A673 (cell line): ENCODE measurements around the gene FBXO38. TPM values are rescaled to one million over a fixed set of nuclear protein-coding genes. Genes with fewer than 3 reads are reported as not detected.

Experiments used
- BruUV-seq: library from RNA; stranded (reverse); fragments of 400-500 nt; replicated peaks from 2 replicates; lab custom pipeline; 2021; lab: Mats Ljungman, UMichigan
- CTCF ChIA-PET: fragments of 300-600 bp; sonication (Branson Sonifier 250); formaldehyde crosslinking; loops from one replicate; lab custom pipeline; 2022; ENCODE audit warnings: antibody characterized with exemption; lab: Charles Lee
- POLR2A ChIA-PET: fragments of 300-600 bp; sonication (Branson Sonifier 250); formaldehyde crosslinking; loops from one replicate; lab custom pipeline; 2022; ENCODE audit warnings: antibody characterized with exemption; ENCODE audit not compliant: low non-redundant PET; lab: Charles Lee
- DNase-seq: peaks from one replicate; pipeline ENCODE4 v3.0.0-alpha.2; 2015; ENCODE audit warnings: low spot score
- H3K27ac ChIP-seq: fragments of 200-600 bp; sonication (generic); 2 replicates; pipeline ENCODE4 v1.5.1; 2016; ENCODE audit warnings: mixed run types, low read depth, mild to moderate bottlenecking, mixed read lengths, antibody characterized with exemption, low read length; ENCODE audit not compliant: poor library complexity, severe bottlenecking
- H3K27me3 ChIP-seq: fragments of 200-600 bp; sonication (generic); replicated peaks from 2 replicates; pipeline ENCODE4 v1.6.1; 2017; ENCODE audit warnings: mixed run types, low read depth, mild to moderate bottlenecking, mixed read lengths, antibody characterized with exemption, low read length; ENCODE audit not compliant: insufficient read depth, poor library complexity
- H3K36me3 ChIP-seq: fragments of 200-600 bp; sonication (generic); 2 replicates; pipeline ENCODE4 v1.6.1; 2016; ENCODE audit warnings: mixed run types, mild to moderate bottlenecking, mixed read lengths, antibody characterized with exemption, low read length; ENCODE audit not compliant: insufficient read depth, poor library complexity, severe bottlenecking
- H3K4me1 ChIP-seq: fragments of 200-600 bp; sonication (generic); 2 replicates; pipeline ENCODE4 v1.6.1; 2017; ENCODE audit warnings: mixed run types, mild to moderate bottlenecking, mixed read lengths, antibody characterized with exemption, low read length; ENCODE audit not compliant: insufficient read depth, poor library complexity, severe bottlenecking
- H3K4me3 ChIP-seq: fragments of 200-600 bp; sonication (generic); 2 replicates; pipeline ENCODE4 v1.5.1; 2016; ENCODE audit warnings: low read depth, mixed run types, mild to moderate bottlenecking, mixed read lengths, low read length; ENCODE audit not compliant: poor library complexity, severe bottlenecking
- H3K9me3 ChIP-seq: fragments of 200-600 bp; sonication (generic); 2 replicates; pipeline ENCODE4 v1.6.1; 2016; ENCODE audit warnings: mixed run types, low read depth, mild to moderate bottlenecking, mixed read lengths, antibody characterized with exemption, low read length; ENCODE audit not compliant: poor library complexity, severe bottlenecking
- CTCF ChIP-seq: fragments of 300-800, 200-600 bp; sonication (generic); conservative IDR thresholded peaks from 2 replicates; pipeline ENCODE4 v1.5.1; 2017; ENCODE audit warnings: low read depth, mild to moderate bottlenecking, antibody characterized with exemption, low read length, moderate library complexity, mixed read lengths
- EZH2 ChIP-seq: fragments of 200-600 bp; sonication (generic); IDR thresholded peaks from 2 replicates; pipeline ENCODE4 v1.6.1; 2017; ENCODE audit warnings: borderline replicate concordance, low read depth, mild to moderate bottlenecking, mixed read lengths, antibody characterized with exemption, low read length; ENCODE audit not compliant: poor library complexity, severe bottlenecking
- intact Hi-C: fragments of 100-400 bp; cut with micrococcal nuclease; formaldehyde crosslinking; loops from one replicate; pipeline ENCODE4 v1.10.0; 2022; ENCODE audit not compliant: unreplicated experiment
- total RNA-seq: library from RNA; stranded (reverse); gene quantifications from 2 replicates; pipeline ENCODE4 v1.2.3, GENCODE V29; 2021

The FBXO38 gene
- total RNA-seq, 1 experiment from 2014 or later: 36.7 TPM

DNA sequence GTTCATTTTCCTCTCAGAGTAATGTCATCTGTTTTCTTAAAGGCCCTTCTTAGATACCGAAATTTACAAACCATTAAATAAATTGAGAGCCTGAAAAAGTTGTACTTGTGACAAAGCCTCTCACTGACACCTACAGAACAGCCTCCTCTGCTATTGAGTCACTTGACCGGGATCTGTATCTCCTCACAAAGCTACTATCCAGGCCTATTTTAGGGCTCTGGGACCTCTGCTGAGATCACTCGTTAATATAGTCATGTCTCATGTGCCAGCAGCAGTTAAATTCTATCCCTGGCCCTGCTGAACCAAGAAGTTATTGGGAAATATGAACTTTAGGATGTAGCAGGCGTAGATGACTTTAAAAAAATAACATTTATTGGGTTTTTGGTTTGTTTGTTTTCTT, 31.1 kb downstream of the FBXO38 start:
- TF ChIP-seq EZH2 (no peak), CTCF (no peak)
- CTCF ChIA-PET: no interaction called here

GRCh38 chr5:148416416-148416815, 32.7 kb downstream of the FBXO38 start:
- TF ChIP-seq EZH2 (no peak), CTCF (no peak)
- no peaks in the 10 kb centered on the region for H3K27me3 ChIP-seq
- H3K9me3 ChIP-seq: no peaks in the 10 kb centered on the region
- peaks cover 59% of the 10 kb centered on the region for H3K36me3 ChIP-seq
- H3K4me1 ChIP-seq: no peaks in the 10 kb centered on the region
- no peak overlapping the region for H3K4me3 ChIP-seq
- DNase-seq: no peak
- no TSS peak for BruUV-seq
- intact Hi-C loops: no loop called here
- H3K27ac ChIP-seq: no peak overlapping the region
- ChIA-PET POLR2A (no interaction called here), CTCF (no interaction called here)

More for the DNA sequence above, 31.1 kb downstream of the FBXO38 start:
- intact Hi-C loops: no loop called here
- H3K36me3 ChIP-seq: peaks cover 68% of the 10 kb centered on the region
- POLR2A ChIA-PET: no interaction called here
- BruUV-seq: no TSS peak
- no peak overlapping the region for H3K4me3 ChIP-seq
- H3K27me3 ChIP-seq: no peaks in the 10 kb centered on the region
- no peaks in the 10 kb centered on the region for H3K4me1 ChIP-seq
- H3K27ac ChIP-seq: no peak overlapping the region
- H3K9me3 ChIP-seq: no peaks in the 10 kb centered on the region
- no peak for DNase-seq

DNA sequence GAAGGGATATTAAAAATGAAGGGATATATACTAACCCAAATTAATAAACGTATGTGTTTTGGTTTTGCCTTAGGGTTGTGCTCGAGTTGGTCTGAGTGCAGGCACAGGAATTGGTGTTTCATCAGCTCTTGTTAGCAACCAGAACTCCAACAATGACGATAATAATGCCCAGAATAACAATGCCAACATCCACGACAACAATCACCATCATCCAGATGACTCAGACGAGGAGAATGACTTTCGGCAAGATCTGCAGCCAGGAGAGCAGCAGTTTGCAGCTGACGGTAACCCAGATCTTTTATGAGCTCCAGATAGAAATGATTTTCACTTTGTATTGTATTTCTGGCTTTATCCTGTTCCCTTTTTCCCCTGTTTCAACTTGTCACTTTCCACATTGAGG, 33.2 kb downstream of the FBXO38 start:
- H3K9me3 ChIP-seq: no peaks in the 10 kb centered on the region
- ChIA-PET POLR2A (no interaction called here), CTCF (no interaction called here)
- BruUV-seq: no TSS peak
- no peaks in the 10 kb centered on the region for H3K27me3 ChIP-seq
- TF ChIP-seq CTCF (no peak), EZH2 (no peak)
- no peak for DNase-seq
- H3K4me1 ChIP-seq: no peaks in the 10 kb centered on the region
- intact Hi-C loops: no loop called here
- no peak overlapping the region for H3K27ac ChIP-seq
- H3K4me3 ChIP-seq: no peak overlapping the region
- peaks cover 62% of the 10 kb centered on the region for H3K36me3 ChIP-seq
